ENCODE measurements around the gene TPP2.

- TF ChIP-seq POLR2AphosphoS5 (IDR thresholded peaks at IDR 0.05) (no peak), CTCF (IDR thresholded peaks at IDR 0.05; ENCODE audit: poor library complexity, severe bottlenecking) (no peak), REST (IDR thresholded peaks at IDR 0.05; ENCODE audit: borderline replicate concordance) (no peak), EP300 (conservative IDR thresholded peaks at IDR 0.05; ENCODE audit: poor library complexity, severe bottlenecking) (no peak), SMC3 (conservative IDR thresholded peaks at IDR 0.05; ENCODE audit: poor library complexity) (no peak)
Observed at GRCh38 chr13:102556806-102557205, 40.0 kb upstream of the TPP2 start.

All from neural cell (in vitro differentiated cells).